COLO668 (cell line): ENCODE data around the gene GIPC1.
"Not testable (repeated sequence)": the region's sequence is repeated elsewhere in the genome, so short reads cannot be mapped to it uniquely, and the experiment has no call there.

Experiments
- DNase-seq: peaks from one replicate; lab custom pipeline; 2025; ENCODE audit not compliant: unreplicated experiment; lab: John Stamatoyannopoulos, UW

Gene GIPC1

DNA sequence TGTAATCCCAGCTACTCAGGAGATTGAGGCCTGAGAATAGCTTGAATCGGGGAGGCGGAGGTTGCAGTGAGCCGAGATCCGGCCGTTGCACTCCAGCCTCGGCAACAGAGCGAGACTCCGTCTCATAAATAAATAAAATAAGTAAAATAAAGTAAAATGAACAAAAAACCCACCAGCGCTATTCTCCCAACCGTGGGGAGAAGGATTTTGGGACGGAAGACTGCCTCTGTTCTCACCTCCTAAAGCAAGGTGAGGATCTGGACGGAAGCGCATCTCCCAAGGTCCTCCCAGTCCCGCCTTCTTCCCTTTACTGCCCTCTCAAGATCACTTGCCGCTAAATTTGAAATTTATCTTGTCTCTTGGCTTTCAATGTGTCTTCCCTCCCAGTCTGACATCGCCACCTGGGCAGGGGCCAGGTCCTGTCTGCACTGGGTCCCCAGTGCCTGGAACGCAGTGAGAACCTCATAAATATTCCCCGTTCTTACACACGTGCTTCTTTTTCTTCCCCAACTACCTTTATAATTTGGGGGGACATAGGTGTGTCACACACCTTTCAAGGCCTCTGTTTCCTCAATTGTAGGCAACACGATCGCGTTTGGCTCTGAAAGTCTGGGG lies 23.4 kb upstream of the GIPC1 start:
- DNase-seq, result no peak

DNA sequence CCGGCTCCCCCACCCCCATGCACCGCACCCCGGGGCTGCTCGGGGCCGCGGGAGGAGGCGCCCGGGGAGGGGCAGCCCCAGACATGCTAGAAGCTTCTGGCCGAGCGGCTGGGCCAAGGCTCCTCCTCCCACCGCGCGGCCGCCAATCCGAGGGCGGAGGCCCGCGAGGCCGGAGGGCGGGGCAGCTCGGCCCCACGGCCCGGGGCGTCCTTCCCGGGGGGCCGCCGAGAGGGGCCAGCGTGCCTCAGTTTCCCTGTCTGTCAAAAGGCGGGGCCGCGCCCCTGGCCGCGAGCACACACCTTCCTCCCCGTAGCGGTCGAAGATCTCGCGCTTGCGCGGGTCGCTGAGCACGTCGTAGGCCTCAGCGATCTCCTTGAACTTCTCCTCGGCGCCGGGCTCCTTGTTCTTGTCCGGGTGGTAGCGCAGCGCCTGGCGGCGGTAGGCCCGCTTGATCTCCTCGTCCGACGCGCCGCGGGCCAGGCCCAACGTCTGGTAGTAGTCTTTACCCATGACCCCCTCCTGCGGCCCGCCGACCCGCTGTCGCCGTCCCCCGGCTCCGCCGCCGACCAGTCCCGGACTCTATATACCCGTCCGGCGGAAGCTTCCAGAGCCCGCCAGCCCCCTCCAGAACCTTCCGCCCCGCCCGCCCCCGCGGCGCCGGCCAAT lies 22.0 kb upstream of the GIPC1 start, which contains the start of gene DNAJB1:
Gene DNAJB1 (minus strand): TSS at position 558 of the 666 bp plus-strand sequence. CDS start 48 bp downstream, at position 510.
- peak; percentile 79 for DNase-seq

DNA sequence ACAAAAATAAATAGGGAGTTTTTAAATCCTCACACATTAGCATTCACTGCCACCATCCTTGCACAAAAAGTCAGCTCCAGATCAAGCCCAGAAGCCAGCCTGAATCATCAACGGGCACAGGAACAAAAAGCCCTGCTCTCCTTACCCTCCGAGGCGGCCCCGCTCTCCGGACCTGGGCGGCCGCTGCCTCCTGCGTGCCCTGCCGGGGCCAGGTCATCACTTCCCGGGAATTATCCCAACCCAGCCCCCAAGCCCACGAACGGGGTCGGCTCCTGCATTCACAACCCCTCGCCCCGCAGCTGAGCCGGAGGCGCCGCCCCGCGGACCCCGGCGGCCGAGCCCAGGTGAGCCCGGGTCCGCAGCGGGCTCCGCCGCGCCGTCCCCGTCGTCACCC lies 21.5 kb upstream of the GIPC1 start:
- no peak for DNase-seq

DNA sequence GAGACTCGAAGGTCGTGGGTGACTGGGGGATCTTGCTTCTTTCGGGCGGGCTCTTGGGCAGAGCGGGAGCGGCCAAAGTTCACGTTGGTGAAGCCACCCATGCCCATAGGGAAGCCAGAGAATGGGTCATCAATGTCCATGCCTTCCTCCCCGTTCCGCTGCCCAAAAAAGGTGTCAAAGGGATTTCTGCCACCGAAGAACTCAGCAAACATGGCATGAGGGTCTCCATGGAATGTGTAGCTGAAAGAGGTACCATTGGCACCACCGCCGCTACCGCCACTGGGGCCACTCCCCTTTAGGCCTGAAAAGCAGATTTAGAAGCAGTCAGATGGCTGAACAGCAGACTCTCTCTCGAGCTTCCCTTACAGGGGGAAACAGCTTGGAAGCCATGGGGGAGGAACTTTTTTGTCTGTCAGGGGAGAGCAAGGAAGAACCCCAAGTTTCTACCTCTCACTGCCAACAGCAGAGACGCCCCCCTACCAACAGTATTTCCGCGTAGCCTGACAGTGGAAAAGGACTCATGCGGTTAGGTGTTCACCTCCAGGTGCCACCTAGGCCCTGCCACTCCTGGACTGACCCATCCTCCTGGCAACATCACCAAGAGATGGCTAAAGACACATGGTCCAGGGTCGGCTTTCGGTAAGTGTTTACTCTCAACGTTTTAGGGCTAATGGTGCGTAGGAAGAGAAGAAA lies 21.0 kb upstream of the GIPC1 start:
- no peak for DNase-seq

DNA sequence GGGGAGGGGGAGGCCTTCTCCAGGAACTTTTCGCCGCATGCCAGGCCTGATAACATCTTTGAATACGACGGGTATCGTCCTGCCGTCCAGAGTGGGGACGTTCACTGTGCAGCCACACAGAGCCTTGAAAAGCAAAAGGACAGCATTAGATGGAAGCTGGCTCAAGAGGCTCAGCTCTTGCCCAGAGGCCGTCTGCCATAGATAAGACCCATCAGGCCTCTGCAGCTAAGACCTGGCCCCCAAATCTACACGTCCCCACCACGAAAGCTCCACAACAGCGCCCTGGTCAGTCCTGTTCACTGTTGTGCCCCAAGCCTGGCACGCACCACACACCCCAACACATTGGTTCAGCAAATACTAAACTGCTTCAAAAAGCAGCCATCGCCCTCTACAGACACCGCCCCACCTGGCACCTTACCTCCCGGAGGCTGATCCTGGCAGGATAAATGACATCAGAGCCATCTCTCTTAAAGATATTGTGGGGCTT lies 20.2 kb upstream of the GIPC1 start:
- DNase-seq, result peak; percentile 27

DNA sequence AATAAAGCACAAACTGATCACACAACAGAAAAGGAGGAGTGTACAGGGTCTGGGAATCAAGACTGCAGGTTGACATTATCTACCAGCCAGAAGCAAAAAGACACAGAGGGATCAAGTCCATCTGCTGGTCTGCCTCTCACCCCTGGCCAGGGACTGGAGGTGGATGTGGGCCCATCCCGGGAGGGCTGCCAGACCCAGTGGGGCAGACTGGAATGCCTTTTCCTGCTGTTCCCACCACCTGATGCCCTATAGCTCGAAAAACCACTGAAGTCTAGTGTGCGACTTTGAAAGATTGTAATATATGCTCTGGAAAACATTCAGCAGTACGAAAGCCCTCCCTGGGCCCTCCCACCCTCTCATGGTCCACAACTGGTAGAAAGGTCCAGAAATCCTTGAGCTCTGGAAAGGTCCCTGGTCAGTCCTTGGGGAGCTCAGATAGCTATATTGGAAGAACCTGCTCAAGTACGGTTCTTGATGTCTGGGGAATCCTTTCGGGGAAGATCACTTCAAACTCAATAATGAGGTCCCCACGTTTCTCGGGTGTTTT lies 19.6 kb upstream of the GIPC1 start:
- DNase-seq, result no peak

DNA sequence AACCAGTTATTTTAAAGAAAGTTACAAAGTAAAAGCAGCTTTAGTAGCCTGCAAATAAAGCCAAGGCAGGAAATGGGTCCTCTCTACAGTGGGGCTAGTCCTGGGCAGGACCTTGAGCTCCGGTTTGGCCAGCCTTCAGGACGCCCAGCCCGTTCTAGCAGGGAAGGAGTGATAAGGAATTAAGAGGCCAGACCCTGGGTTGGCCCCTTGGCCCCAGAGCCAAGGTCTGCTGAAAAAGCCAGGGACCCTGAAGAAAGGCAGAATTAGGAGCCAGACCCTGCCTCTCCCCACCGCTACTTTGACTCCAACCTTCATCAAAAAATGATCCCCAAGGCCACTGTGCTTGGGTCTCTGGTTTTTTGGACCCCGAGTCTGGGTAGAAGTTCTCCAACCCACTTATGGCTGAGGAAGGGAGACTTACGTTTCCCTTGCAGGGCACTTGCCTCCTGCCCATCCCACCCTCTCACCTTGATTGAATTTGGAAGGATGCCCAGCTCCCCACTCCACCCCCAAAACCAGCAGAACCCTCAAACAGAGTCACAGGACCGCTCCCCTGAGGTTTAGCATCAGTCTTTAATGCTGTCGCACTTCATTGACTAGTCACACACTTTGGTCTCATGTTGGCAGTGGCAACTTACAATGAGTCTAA lies 18.4 kb upstream of the GIPC1 start:
- no peak for DNase-seq

DNA sequence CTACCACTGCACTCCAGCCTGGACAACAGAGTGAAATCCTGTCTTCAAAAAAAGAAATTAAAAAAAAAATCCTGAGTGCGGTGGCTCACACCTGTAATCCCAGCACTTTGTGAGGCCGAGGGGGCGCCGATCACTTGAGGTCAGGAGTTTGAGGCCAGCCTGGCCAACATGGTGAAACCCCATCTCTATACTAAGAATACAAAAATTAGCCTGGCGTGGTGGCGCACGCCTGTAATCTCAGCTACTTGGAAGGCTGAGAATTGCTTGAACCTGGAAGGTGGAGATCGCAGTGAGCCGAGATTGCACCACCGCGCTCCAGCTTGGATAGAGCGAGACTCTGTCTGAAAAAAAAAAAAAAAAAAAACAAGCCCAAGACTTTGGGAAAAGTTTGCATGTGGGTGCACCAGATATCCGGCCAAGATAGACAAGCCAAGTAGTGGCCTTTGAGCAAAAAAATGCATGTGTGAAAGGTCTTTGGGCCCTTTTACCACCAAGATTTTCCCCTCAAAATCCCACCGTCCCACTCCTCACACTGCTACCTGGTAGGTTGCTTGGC lies 16.6 kb upstream of the GIPC1 start:
- no peak for DNase-seq

DNA sequence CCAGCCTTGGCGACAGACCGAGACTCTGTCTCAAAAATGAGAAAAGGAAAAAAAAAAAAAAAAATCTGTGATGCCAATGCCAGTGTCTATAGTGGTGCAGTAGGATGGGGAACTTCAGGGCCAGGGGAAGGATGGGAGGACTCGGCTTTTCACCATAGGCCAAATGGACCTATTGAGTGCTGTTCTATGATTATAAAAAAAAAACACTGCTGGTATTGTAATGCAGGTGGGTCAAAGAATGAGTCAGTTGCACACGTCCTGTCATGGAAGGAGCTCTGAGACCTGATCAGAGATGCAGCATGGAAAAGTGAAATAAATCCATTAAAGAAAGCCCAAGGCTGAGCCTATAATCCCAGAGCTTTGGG lies 15.3 kb upstream of the GIPC1 start:
- no peak for DNase-seq

DNA sequence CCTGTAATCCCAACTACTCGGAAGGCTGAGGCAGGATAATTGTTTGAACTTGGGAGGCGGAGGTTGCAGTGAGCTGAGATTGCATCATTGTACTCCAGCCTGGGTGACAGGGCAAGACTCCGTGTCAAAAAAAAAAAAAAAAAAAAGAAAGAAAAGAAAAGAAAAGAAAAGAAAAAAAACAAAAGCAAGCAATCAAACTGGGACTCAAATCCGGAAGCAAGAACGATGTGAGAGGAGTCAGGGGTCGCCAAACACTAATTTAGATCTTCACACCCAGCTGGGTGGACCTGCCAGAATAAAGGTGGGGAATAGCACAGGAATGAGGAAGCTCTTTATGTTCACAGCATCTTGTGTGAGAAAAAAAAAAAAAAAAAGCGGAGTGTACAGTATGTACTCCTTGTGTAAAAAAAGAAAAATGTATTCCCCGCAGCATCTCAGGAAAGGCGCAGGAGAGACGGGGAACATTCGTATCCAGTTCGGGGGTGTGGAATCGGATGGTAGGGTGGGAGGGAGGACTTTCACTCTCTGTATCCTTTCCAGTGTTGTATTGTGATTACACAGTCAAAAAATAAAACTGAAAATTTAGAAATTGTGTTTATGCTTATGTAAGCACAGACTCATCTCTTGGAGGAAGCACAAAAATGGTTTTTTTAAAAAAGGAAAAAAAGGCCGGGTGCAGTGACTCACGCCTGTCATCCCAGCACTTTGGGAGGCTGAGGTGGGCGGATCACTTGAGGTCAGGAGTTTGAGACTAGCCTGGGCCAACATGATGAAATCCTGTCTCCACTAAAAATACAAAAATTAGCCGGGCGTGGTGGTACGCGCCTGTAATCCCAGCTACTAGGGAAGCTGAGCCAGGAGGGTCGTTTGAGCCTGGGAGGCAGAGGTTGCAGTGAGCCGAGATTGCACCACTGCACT lies 14.6 kb upstream of the GIPC1 start:
- DNase-seq, result no peak

DNA sequence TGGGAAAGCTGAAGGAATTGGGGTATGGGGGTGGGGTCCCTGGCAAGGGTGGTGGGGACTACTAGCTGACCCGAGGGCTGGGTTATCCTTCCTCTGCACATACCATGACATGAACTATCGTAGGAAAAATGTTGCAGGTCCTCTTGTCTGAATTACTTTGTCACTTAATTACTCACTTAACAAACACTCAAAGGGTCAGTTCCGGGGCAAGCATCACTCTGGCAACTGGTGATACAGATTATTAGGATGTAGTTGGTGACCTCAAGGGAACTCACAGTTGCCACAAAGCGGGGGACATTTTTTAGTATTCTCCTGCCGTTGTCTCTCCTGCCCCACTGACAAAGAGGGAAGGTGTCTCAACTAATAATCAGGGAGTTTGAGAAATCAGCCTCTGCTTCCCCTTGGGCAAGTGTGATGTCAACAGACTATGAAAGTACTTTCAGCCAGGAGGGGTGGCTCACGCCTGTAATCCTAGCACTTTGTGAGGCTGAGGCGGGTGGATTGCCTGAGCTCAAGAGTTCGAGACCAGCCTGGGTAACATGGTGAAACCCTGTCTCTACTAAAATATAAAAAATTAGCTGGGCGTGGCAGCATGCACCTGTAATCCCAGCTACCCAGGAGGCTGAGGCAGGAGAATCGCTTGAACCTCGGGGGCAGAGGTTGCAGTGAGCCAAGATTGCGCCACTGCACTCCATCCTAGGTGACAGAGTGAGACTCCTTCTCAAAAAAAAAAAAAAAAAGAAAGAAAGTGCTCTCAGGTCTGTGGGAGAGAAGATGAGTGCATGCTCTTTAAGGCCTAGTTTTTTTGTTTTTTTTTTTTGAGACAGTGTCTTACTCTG lies 12.0 kb upstream of the GIPC1 start:
- DNase-seq, result no peak

DNA sequence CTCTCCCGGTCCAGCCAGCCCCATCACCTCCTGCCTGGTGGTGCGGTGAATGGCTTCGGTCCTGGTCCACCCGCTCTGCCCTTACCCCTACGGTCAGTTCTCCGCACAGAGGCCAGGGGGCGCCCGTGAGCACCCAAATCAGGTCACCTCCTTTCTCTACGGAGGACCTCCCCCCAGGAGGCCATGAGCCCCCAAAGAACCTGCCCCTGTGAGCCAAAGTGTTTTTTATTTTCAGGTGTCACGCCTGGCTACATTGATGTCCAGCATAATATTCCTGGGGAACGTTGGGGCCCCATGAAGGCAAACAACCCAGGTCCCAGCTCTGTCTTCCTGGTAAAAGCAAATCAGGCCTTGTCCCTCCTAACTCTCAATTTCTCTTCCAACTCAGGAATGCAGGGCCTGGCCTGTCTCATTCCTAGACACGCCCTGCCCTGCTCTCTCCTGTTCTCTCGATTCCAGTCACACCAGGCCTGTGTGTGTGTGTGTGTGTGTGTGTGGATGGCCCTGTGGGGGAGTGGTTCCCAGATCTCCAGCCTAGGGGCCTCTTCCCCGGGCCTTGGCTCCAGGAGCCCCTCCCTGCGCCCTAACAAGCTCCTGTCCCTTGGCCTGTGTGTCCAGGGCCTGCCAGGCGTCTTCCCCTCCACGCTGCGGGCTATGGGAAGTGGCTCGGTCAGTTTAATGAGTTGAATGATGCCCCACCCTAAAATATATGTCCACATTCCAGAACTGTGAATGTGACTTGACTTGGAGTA lies 9.7 kb upstream of the GIPC1 start:
- DNase-seq, result peak; percentile 59

DNA sequence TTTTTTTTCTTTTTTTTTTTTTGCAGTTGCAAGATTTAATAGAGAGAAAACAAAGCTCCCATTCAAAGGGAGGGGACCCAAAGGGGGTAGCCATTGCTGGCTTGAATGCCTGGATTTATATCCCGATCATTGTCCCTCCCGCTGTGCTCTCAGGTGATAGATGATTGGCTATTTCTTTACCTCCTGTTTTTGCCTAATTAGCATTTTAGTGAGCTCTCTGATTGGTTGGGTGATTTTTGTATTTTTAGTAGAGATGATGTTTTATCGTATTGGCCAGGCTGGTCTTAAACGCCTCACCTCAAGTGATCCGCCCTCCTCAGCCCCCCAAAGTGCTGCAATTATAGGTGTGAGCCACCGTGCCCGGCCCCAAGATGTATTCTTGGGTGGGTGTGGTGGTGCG lies 8.6 kb upstream of the GIPC1 start:
- not testable (repeated sequence) for DNase-seq

DNA sequence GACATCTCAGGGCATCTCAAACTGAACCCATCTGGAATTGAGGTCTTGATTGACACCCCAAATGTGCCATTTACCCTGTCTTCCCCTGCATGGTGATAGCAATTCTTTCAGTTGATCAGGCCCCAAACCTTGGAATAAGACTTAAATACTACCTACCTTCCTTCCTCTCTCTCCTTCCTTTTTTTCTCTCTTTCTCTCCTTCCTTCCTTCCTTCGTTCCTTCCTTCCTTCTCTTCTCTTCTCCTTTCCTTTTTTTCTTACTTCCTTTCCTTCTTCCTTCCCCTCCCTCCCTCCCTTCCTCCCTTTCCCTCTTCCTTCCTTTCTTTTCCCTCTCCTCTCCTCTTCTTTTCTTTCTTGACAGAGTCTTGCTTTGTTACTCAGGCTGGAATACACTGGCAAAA lies 7.4 kb upstream of the GIPC1 start:
- DNase-seq, result no peak

DNA sequence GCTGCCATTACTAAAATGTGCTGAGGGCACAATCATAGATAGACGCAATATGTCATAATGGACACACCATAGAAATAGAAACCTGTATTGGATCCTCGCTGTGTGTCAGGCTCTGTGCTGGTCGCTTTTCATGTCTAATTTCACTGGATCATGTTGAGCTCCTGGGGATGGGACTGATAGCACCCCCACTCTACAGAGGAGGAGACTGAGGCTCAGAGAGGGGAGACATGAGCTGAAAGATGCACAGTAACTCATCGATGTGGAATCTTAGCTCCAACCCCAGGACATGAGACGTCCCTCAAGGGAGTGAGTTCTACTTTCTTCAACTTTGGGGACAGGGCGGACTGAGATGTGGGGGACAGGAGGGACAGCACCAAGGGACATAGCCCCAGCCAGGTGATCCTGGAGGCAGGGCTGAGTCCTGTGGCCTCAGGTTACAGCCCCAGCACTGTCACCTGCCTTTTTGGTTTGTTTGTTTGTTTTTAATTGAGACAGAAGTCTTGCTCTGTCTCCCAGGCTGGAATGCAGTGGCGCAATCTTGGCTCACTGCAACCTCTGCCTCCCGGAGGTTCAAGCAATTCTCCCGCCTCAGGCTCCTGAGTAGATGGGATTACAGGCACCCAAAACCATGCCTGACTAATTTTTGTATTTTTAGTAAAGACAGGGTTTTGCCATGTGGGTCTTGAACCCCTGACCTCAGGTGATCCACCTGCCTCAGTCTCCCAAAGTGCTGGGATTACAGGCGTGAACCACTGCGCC lies 6.6 kb upstream of the GIPC1 start:
- peak; percentile 12 for DNase-seq

DNA sequence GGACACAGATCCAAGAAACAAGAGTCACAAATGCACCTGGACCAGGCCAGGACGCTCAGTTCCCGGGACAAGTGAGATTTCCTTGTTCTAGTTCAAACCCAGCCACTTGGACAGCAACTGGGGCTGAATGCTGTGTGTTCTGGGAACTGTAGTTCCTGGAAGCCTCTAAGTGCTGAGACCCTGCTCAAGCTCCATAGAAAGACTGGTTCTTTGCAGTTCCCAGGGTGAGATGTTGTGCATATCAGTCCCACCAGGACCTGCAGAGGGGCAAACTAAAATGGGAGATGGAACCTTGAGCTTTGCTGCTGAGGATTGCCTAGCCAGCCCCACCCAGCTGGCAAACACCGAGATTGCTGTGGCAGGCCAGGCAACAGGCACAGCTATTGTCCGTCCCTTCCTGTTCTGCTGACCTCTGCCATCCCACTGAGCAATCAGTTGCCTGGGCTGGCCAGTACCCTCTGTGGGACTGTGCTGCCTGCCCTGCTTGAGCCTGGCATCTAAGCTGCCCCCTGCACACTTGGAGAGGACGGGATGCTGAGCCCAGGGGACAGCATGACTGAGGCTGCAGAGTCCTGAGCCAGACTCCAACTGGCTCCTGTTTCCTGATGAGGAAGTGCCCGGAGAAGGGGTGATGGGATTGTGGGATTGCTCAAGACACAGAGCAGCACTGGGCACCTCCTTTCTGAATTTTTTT lies 1.4 kb upstream of the GIPC1 start:
- peak; percentile 32 for DNase-seq

DNA sequence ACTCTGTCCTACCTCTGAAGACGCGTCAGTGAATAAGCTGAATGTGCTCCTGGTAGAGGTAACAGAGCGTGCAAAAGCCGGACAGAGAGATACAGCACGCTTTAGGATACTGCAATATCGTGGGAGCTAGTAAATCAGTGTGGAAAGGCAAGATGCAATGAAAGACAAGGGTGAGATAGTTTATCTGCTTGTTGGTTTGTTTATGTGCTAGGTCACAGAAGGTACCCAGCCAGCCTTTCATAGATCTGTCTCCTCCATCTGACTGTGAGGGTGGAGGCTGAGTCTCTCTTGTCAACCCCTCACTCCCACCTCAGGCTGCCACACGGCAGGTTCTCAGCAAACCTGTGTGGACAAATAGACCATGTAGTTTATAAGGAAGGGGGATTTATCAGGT lies 904 bp upstream of the GIPC1 start:
- DNase-seq, result no peak
